HEK293 (cell line): ENCODE results near the gene PCBP3.
"Not testable (repeated sequence)": the region's sequence is repeated elsewhere in the genome, so short reads cannot be mapped to it uniquely, and the experiment has no call there.

ENCODE experiments used
- SETDB1 ChIP-seq: IDR thresholded peaks from one replicate; pipeline ENCODE4 v1.6.1; 2017; ENCODE audit warnings: mild to moderate bottlenecking, low read length, moderate library complexity, mixed read lengths; ENCODE audit not compliant: insufficient read length
- TCF7L2 ChIP-seq: IDR thresholded peaks from 2 replicates; pipeline ENCODE4 v1.6.1; 2011; ENCODE audit warnings: low read depth, mild to moderate bottlenecking, inconsistent platforms, low read length, moderate library complexity, borderline replicate concordance
- ZBTB1 ChIP-seq: fragments of 450-650 bp; formaldehyde crosslinking; IDR thresholded peaks from 2 replicates; pipeline ENCODE4 v1.5.1; 2016; ENCODE audit warnings: missing biosample characterization, missing genetic modification characterization
- ZNF211 ChIP-seq: fragments of 450-650 bp; formaldehyde crosslinking; IDR thresholded peaks from 2 replicates; pipeline ENCODE4 v1.5.1; 2016; ENCODE audit warnings: low read depth, missing biosample characterization, missing genetic modification characterization
- ZNF24 ChIP-seq: fragments of 450-650 bp; formaldehyde crosslinking; IDR thresholded peaks from 2 replicates; pipeline ENCODE4 v1.5.1; 2016; ENCODE audit warnings: missing biosample characterization, missing genetic modification characterization
- ZNF274 ChIP-seq, 2 experiments: fragments of 200-500 bp in 1 of 2; fragments of 450-650 bp in 1 of 2; sonication (Bioruptor generic) in 1 of 2; formaldehyde crosslinking in 1 of 2; IDR thresholded peaks; 2 replicates each; pipeline versions ENCODE4 v1.5.1 to v1.6.1; 2014 to 2016; ENCODE audit warnings: borderline replicate concordance in 1 of 2, inconsistent platforms in 1 of 2, low read length in 1 of 2, missing biosample characterization in 1 of 2, missing genetic modification characterization in 1 of 2
- TF ChIP-seq, protein P1 (sequence below): fragments of 450-650 bp; formaldehyde crosslinking; IDR thresholded peaks from 2 replicates; pipeline ENCODE4 v1.5.1; 2016; ENCODE audit warnings: missing biosample characterization, missing genetic modification characterization
- TF ChIP-seq, protein P2 (sequence below): fragments of 450-650 bp; formaldehyde crosslinking; conservative IDR thresholded peaks from 2 replicates; pipeline ENCODE4 v1.5.1; 2016; ENCODE audit warnings: low read depth, missing biosample characterization, missing genetic modification characterization
- TF ChIP-seq, protein P3 (sequence below): fragments of 450-650 bp; formaldehyde crosslinking; IDR thresholded peaks from 2 replicates; pipeline ENCODE4 v1.5.1; 2016; ENCODE audit warnings: missing biosample characterization, missing genetic modification characterization, low read depth

DNA sequence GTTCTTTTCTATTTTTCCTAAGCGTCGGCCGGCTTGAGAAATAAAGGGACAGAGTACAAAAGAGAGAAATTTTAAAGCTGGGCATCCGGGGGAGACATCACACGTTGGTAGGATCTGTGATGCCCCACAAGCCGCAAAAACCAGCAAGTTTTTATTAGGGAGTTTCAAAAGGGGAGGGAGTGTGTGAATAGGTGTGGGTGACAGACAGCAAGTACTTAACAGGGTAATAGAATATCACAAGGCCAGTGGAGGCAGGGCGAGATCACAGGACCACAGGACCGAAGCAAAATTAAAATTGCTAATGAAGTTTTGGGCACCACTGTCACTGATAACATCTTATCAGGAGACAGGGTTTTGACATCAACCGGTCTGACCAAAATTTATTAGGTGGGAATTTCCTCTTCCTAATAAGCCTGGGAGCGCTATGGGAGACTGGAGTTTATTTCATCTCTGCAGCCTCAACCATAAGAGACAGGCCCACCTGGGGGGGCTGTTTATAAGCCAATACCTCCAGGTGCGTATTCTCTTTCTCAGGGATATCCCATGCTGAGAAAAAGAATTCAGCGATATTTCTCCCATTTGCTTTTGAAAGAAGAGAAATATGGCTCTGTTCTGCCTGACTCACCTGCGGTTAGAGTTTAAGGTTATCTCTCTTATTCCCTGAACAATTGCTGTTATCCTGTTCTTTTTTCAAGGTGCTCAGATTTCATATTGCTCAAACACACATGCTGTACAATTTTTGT is 332.3 kb downstream of the PCBP3 start:
- TF ChIP-seq ZNF274 (IDR thresholded peaks at IDR 0.05; ENCODE audit: low read length); ZNF274 (tag by site-specific recombination; IDR thresholded peaks at IDR 0.05; ENCODE audit: borderline replicate concordance); ZBTB1 (tag by site-specific recombination); SETDB1; TCF7L2; ZNF211; ZNF24 (tag by site-specific recombination): not testable (repeated sequence)
- TF ChIP-seq, protein P1, sequence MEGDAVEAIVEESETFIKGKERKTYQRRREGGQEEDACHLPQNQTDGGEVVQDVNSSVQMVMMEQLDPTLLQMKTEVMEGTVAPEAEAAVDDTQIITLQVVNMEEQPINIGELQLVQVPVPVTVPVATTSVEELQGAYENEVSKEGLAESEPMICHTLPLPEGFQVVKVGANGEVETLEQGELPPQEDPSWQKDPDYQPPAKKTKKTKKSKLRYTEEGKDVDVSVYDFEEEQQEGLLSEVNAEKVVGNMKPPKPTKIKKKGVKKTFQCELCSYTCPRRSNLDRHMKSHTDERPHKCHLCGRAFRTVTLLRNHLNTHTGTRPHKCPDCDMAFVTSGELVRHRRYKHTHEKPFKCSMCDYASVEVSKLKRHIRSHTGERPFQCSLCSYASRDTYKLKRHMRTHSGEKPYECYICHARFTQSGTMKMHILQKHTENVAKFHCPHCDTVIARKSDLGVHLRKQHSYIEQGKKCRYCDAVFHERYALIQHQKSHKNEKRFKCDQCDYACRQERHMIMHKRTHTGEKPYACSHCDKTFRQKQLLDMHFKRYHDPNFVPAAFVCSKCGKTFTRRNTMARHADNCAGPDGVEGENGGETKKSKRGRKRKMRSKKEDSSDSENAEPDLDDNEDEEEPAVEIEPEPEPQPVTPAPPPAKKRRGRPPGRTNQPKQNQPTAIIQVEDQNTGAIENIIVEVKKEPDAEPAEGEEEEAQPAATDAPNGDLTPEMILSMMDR, result not testable (repeated sequence)
- TF ChIP-seq, protein P2, sequence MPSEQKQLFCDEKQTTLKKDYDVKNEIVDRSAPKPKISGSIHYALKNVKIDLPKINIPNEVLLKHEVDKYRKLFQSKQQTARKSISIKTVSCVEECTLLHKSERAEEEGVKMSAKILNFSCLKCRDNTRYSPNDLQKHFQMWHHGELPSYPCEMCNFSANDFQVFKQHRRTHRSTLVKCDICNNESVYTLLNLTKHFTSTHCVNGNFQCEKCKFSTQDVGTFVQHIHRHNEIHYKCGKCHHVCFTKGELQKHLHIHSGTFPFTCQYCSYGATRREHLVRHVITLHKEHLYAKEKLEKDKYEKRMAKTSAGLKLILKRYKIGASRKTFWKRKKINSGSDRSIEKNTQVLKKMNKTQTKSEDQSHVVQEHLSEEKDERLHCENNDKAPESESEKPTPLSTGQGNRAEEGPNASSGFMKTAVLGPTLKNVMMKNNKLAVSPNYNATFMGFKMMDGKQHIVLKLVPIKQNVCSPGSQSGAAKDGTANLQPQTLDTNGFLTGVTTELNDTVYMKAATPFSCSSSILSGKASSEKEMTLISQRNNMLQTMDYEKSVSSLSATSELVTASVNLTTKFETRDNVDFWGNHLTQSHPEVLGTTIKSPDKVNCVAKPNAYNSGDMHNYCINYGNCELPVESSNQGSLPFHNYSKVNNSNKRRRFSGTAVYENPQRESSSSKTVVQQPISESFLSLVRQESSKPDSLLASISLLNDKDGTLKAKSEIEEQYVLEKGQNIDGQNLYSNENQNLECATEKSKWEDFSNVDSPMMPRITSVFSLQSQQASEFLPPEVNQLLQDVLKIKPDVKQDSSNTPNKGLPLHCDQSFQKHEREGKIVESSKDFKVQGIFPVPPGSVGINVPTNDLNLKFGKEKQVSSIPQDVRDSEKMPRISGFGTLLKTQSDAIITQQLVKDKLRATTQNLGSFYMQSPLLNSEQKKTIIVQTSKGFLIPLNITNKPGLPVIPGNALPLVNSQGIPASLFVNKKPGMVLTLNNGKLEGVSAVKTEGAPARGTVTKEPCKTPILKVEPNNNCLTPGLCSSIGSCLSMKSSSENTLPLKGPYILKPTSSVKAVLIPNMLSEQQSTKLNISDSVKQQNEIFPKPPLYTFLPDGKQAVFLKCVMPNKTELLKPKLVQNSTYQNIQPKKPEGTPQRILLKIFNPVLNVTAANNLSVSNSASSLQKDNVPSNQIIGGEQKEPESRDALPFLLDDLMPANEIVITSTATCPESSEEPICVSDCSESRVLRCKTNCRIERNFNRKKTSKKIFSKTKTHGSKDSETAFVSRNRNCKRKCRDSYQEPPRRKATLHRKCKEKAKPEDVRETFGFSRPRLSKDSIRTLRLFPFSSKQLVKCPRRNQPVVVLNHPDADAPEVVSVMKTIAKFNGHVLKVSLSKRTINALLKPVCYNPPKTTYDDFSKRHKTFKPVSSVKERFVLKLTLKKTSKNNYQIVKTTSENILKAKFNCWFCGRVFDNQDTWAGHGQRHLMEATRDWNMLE (tag by site-specific recombination), result not testable (repeated sequence)
- TF ChIP-seq, protein P3, sequence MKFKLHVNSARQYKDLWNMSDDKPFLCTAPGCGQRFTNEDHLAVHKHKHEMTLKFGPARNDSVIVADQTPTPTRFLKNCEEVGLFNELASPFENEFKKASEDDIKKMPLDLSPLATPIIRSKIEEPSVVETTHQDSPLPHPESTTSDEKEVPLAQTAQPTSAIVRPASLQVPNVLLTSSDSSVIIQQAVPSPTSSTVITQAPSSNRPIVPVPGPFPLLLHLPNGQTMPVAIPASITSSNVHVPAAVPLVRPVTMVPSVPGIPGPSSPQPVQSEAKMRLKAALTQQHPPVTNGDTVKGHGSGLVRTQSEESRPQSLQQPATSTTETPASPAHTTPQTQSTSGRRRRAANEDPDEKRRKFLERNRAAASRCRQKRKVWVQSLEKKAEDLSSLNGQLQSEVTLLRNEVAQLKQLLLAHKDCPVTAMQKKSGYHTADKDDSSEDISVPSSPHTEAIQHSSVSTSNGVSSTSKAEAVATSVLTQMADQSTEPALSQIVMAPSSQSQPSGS (tag by site-specific recombination), result not testable (repeated sequence)
